GM12873 (cell line): ENCODE results near the gene TYW1.

Experiments
- TF ChIP-seq, protein P1 (sequence below): IDR thresholded peaks from 2 replicates; pipeline ENCODE4 v1.5.1; 2012; ENCODE audit warnings: low read depth, mild to moderate bottlenecking, moderate library complexity, low read length, control low read depth; ENCODE audit not compliant: insufficient read depth; ENCODE audit errors: missing control alignments

The TYW1 gene

DNA sequence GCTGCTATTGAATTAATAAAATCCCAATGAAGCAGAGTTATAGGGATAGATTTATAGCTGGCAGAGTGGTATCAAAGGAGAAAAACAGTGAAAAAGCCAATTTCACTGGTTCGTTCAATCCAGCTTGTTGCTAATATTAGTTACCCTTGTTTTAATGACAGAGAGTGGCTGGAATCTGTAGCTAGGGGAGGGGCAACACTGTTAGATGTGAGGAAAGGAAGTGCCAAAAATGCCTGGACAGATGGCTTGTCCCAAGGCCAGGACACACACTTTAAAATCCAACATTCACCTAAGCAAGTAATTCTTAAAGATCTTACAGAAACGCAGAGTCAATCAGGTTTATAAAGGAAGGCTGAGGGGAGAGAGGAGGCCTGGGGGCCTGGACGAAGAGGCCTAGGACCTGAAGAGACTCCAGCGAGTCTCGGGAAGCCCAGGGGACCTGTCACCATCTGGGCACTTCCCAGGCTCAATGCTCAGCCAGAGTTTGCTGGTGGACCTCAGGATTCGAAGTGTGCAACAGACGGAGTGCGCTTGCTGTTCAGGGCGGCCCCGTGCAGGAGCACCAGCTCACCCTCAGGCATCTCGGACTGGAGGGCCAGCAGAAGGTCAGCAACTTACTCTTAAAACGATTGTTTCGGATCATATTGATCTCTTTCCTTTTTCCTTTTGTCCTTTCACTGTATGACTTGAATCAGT is 38.9 kb upstream of the TYW1 start:
- TF ChIP-seq, protein P1, sequence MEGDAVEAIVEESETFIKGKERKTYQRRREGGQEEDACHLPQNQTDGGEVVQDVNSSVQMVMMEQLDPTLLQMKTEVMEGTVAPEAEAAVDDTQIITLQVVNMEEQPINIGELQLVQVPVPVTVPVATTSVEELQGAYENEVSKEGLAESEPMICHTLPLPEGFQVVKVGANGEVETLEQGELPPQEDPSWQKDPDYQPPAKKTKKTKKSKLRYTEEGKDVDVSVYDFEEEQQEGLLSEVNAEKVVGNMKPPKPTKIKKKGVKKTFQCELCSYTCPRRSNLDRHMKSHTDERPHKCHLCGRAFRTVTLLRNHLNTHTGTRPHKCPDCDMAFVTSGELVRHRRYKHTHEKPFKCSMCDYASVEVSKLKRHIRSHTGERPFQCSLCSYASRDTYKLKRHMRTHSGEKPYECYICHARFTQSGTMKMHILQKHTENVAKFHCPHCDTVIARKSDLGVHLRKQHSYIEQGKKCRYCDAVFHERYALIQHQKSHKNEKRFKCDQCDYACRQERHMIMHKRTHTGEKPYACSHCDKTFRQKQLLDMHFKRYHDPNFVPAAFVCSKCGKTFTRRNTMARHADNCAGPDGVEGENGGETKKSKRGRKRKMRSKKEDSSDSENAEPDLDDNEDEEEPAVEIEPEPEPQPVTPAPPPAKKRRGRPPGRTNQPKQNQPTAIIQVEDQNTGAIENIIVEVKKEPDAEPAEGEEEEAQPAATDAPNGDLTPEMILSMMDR = no peak

DNA sequence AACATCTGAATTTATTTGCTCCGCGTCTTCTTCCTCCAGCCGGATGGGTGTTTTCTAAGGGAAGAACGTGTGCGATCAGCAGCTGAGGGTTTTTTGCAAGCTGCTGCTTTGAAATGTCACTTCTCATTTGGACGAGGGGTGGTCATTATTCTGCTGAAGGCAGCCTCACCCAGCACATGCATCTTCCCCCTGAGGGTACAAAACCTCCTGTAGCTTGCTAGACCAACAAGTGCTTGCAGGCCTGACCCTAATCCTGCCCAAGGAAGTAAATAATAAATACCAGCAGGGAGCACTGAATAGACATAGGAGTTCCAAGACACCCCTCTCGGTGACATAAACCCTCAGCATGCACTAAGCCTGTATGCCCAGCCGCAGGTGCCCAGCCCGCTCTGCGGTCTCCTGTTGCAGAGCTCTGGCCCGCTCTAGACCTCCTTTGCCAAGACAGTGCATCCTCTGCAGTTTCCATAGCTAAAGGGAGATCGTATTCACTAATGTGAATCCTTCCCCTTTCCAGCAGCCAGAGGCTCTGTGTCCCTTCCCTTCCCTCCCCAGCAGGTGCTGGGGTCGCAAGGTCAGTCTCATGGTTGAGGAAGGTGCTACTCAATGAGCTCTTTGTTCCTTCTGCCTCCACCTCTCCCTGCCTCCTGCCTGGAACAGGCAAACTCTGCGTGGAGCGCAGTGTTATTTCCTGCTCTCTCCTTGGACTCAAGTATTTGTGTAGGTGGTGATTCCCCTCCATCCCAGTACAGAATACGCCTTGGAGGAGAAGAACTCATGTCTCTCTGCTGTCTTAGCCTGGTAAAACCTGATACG is 37.9 kb upstream of the TYW1 start:
- TF ChIP-seq, protein P1 = no peak

DNA sequence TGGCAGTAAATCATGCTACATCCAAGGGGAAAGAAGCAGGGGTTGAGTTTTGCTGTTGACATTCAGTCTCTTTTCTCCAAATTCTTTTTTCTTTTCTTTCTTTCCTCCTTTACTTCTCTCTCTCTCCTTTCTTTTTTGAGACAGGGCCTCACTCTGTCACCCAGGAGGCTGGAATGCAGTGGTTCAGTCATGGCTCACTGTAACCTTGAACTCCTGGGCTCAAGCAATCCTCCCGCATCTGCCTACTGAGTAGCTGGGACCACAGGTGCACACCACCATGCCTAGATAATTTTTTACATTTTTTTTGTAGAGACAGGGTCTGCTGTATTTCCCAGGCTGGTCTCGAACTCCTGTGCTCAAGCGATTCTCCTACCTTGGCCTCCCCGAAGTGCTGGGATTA is 36.4 kb upstream of the TYW1 start:
- TF ChIP-seq, protein P1 = no peak

DNA sequence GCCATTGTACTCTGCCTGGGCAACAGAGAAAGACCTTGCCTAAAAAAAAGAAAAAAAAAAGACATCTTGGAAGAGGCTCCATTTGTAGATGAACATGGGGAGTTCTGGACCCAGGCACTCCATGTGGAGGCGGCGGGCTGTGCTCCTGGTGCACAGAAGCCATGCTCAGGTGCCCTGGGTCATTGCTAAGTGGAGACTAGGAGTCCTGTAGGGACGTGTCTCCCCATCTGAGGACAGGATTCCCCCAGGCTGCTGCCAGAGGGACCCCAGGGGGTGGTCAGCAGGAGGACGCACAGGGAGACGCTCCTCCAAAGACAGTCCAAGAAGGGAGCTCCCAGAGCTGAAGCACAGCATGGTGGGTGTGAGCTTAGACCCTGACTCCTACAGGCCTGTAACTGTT is 35.5 kb upstream of the TYW1 start:
- TF ChIP-seq, protein P1 = no peak

DNA sequence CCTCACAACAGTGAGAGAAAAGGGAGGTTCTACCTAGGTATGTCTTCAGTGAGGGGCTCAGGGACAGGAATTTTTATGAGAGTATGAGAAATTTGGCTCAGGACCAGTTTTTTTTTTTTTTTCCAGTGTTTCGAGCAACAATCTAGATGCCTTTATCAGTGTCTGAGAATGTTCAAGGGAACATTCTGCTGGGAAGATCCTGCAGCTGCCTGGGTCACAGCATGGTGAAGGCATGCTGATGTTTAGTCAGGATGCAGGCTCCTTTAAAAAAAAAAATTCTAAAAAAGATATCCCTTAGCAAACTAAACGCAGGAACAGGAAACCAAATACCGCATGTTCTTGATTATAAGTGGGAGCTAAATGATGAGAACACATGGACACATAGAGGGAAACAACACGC is 32.2 kb upstream of the TYW1 start:
- TF ChIP-seq, protein P1 = no peak

DNA sequence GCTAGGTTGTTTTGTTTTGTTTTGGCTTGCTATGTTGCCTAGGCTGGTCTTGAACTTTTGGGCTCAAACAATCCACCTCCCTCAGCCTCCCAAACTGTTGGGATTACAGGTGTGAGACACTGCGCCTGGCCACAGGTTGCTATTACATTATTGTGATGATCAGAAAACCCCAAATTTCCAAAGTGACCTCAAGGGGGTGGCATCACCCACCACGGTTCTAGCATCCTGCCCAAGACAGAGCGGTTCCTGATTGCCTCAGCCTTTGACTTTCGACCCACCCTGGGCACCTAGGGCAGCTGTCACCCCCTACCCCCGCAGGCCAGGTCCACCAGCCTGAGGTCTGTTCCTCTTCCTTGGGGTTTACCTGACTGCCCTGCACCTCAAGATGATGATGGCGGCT is 29.6 kb upstream of the TYW1 start:
- TF ChIP-seq, protein P1 = peak; percentile 7

DNA sequence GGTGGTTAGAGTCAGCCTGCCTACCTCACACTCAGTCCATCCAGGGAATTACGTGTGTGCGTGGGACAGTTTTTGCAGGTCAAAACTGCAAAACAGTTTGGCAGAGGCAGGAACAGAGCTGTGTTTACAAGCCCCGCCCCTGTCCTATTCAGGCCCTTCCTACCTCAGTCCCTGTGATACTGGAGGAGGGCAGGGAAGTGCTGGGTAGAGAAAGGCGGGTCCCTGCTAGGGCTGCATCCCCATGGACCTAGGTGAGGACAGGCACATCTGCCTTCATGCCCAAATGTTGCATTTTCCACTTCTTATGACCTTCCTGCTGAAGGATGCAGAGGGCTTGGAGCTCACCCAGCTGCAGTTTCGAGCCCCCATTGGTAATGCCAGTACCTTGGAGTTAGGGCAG is 26.3 kb upstream of the TYW1 start:
- TF ChIP-seq, protein P1 = no peak
